ENCODE results near the gene AGA.

GRCh38 chr4:177441803-177442622, at the start of gene AGA:
- no peak for TF ChIP-seq CTCF (IDR thresholded peaks at IDR 0.05; ENCODE audit: low read length)
- TF ChIP-seq EZH2phosphoT487 (IDR thresholded peaks at IDR 0.05; ENCODE audit: low read length), result no peak
